NCI-H2171 (cell line): ENCODE results near the gene VANGL2.

Experiments used
- DNase-seq: peaks from one replicate; lab custom pipeline; 2025; lab: John Stamatoyannopoulos, UW

Gene VANGL2

GRCh38 chr1:160428053-160428452 lies 27.7 kb downstream of the VANGL2 start:
- DNase-seq, result no peak

- no peak for DNase-seq
Measured at GRCh38 chr1:160428655-160429054, 28.3 kb downstream of the VANGL2 start.

- DNase-seq, result no peak
Measured at GRCh38 chr1:160429125-160429561, 28.8 kb downstream of the VANGL2 start.

DNA sequence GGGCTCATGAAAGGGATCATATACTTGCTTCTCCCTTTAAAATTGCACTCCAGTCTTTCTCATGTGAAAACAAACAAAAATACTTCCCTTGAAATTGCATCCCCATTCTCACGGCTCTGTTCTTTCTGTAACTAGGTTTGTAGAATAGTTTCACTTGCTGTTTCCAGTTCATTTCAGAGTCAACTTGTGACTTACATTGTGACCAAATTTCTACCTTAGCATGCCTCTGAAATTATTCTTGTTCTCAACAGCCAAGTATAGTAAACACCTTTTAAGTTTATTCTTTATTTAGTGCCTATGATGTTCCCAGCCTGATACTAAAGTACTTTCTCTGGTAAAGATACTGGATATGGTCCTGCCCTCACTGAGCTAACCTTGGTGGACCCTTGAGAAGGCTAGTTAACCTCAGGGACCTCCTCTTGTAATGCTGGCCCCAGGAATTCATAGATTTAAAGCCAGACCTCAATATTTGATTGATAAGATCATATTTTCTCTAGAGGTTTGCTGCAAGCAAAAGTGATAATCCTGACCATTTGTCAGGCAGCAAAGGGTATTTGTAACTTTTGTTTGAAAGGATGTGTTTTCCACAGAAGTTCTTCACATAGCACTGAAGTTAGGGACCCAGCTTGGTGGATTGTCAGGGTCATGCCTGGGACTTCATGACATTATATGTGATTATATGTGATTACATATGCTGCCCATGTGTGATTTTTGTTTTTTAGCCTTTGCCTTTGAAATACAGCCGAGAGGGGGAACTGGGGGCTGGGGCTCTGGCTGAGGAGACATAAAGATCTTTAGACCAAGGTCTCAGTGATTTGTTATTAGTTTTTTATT lies 29.6 kb downstream of the VANGL2 start:
- DNase-seq, result no peak

GRCh38 chr1:160431006-160431405 lies 30.6 kb downstream of the VANGL2 start:
- DNase-seq, result no peak

DNA sequence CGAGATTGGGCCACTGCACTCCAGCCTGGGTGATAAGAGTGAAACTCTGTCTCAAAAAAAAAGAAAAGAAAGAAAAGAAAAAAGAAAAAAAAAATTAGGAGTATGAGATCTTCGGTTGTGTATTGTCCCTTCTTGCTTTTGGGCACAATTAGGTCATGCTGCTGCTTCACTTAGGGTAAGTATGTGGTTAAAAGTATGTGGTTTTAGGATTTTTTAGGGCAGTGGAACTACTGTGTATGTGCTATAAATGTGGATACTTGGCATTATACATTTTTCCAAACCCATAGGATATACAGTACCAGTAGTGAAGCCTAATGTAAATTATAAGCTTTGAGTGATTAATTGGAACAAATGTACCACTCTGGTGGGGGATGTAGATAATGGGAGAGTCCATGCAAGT lies 31.2 kb downstream of the VANGL2 start:
- no peak for DNase-seq

DNA sequence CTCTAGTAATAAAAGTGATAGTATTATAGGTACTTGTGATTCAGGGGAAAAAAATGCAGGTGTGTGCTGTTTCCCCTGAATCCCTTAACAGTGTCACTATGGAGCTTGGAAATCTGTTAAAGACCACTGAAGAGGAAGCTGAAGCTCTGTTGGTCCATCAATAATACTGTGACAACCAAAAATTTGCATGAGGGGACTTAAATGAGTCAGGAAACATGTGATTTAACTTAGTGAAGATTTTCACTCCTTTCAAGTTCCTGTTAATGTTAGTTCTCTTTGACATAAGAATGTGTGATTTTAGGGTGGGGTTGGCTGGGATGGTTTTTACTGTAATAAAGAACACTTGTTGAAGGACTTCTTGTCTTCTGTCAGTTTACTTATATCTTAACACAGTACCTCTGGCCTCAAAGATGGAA lies 32.0 kb downstream of the VANGL2 start:
- DNase-seq, result no peak

- DNase-seq, result no peak
Measured at GRCh38 chr1:160436966-160437365, 36.6 kb downstream of the VANGL2 start.

- DNase-seq, result no peak
Measured at GRCh38 chr1:160437432-160438316, 37.3 kb downstream of the VANGL2 start.

GRCh38 chr1:160438317-160438918 lies 38.1 kb downstream of the VANGL2 start:
- no peak for DNase-seq

- no peak for DNase-seq
Measured at GRCh38 chr1:160438935-160439334, 38.6 kb downstream of the VANGL2 start.

DNA sequence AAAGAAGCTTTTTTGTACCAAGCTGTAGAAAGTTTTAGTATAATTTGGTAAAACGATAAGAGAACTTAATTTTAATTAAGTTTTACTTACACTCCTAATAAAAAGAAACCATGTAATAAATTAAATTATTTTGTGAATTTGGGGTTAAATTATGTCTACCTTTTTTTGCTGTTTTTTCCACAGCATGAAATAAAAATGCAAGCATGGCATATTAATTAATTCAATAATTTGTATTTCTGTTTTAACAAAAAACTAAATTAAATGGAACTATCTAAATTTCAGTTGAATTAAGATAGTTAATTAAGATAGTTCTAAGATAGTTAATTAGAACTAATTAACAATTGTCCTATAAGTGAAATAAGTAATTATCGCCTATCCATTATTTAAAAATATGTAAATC lies 39.4 kb downstream of the VANGL2 start:
- DNase-seq, result no peak

GRCh38 chr1:160446945-160447600 lies 46.7 kb downstream of the VANGL2 start:
- DNase-seq, result no peak

GRCh38 chr1:160449494-160449893 lies 49.1 kb downstream of the VANGL2 start:
- no peak for DNase-seq

- DNase-seq, result no peak
Measured at GRCh38 chr1:160451119-160451858, 50.9 kb downstream of the VANGL2 start.

- no peak for DNase-seq
Measured at GRCh38 chr1:160451859-160452232, 51.5 kb downstream of the VANGL2 start.

DNA sequence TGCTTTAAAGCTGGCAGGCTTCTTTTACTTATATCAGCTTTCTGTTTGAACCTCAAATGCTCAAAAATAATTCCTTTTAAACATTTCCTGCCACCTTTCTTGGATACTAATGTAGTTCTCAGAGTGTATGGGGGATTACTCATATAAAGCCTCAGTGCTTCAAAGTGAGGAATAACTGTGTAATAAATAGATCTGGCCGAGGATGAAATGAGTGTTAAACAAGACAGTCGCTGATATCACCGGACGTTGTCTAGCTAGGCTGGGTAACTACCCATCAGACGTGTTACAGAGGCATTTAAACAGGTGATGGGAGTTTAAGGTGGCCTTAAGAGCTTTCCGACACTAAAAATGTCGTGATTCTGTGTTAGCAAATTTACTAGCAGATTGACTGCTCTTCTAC lies 53.1 kb downstream of the VANGL2 start:
- no peak for DNase-seq

GRCh38 chr1:160454371-160455152 lies 54.2 kb downstream of the VANGL2 start:
- no peak for DNase-seq

- no peak for DNase-seq
Measured at GRCh38 chr1:160455153-160455517, 54.8 kb downstream of the VANGL2 start.

DNA sequence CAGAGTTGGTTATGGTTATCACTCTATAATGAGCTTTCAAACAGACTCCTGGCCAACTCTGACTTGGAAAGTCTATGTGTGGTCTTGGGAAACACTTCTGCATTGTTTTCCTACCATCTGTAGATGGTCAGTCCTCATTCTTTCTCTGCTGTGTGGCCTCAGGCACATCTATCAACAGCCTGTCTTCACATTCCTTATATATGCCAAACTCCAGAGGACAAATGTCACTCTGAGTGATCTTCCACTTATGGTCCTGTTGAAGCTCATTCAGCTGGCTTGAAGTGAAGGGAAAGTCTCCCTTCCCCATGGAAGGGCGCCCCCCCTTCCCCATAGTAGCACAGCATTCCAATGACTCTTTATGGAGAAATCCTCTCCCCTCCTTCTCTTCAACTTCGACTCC lies 58.7 kb downstream of the VANGL2 start:
- no peak for DNase-seq

DNA sequence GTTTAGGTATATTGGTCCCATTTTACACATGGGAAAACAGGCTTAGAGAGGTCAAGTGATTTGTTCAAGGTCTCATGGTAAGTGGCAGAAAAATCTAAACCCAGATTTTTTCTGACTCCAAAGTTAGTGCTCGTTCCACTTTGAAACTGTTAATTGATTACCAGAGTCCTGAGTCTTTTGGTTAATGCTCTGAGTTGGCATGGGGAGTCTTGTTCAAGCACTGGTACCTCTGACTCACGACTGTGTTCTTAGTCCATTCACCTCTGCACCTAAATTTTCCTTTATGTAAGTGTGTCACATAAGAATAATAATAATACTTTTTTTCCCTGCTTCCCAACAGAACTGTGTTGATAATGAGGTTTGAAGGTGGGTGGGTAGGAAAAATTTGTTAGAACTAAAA lies 59.3 kb downstream of the VANGL2 start:
- DNase-seq, result no peak
